B cell (primary cell): ENCODE results near the gene HDAC5. TPM values are rescaled to one million over a fixed set of nuclear protein-coding genes. Genes with fewer than 3 reads are reported as not detected.
"Not testable (repeated sequence)": the region's sequence is repeated elsewhere in the genome, so short reads cannot be mapped to it uniquely, and the experiment has no call there.

Source experiments
- ATAC-seq: fragments of 200-7000 bp; cut with Tn5 transposase; one replicate; pipeline ENCODE4 v1.10.0; 2021; ENCODE audit warnings: low read depth, mild to moderate bottlenecking, moderate number of reproducible peaks, moderate library complexity
- CTCF ChIA-PET: fragments of 350-600 bp; sonication (Branson Sonifier 250); formaldehyde crosslinking; loops from one replicate; lab custom pipeline; 2021; ENCODE audit warnings: antibody characterized with exemption, inconsistent platforms; lab: Charles Lee
- POLR2A ChIA-PET: fragments of 350-600 bp; sonication (Branson Sonifier 250); formaldehyde crosslinking; loops from one replicate; lab custom pipeline; 2021; ENCODE audit warnings: antibody characterized with exemption; lab: Charles Lee
- DNase-seq: peaks from one replicate; pipeline ENCODE4 v3.0.0; 2013
- H2AFZ ChIP-seq: 2 replicates; pipeline ENCODE4 v1.6.1; 2012; ENCODE audit warnings: mild to moderate bottlenecking, low read depth, low read length; ENCODE audit not compliant: insufficient read depth, poor library complexity, severe bottlenecking
- H3K27ac ChIP-seq, 2 donors: 1 replicate in 1 of 2; 2 replicates in 1 of 2; pipeline ENCODE4 v1.5.1; 2012 to 2013; ENCODE audit warnings: low read length in 2 of 2, mild to moderate bottlenecking in 2 of 2, moderate library complexity in 1 of 2
- H3K27me3 ChIP-seq, 4 experiments: fragments of 200-600 bp in 1 of 4; sonication (generic) in 1 of 4; replicated peaks in 1 of 4; 1 replicate in 2 of 4; 2 replicates in 2 of 4; pipeline versions ENCODE4 v1.6.1 to v1.7.0; 2013 to 2016; ENCODE audit warnings: low read length in 3 of 4, mild to moderate bottlenecking in 2 of 4, mixed read lengths in 1 of 4, moderate library complexity in 1 of 4; ENCODE audit not compliant: insufficient read depth in 4 of 4, control insufficient read depth in 3 of 4; ENCODE audit errors: control extremely low read depth in 1 of 4
- H3K36me3 ChIP-seq, 2 experiments: replicated peaks in 1 of 2; 1 replicate in 1 of 2; 2 replicates in 1 of 2; pipeline versions ENCODE4 v1.6.1 to v1.7.1; 2013; ENCODE audit warnings: low read length in 1 of 2; ENCODE audit not compliant: insufficient read depth in 2 of 2, control insufficient read depth in 1 of 2; ENCODE audit errors: control extremely low read depth in 1 of 2, extremely low read depth in 1 of 2
- H3K4me1 ChIP-seq, 2 donors: fragments of 200-600 bp in 1 of 2; sonication (generic) in 1 of 2; 1 replicate in 1 of 2; 2 replicates in 1 of 2; pipeline versions ENCODE4 v1.5.1 to v1.6.1; 2013 to 2017; ENCODE audit warnings: low read length in 2 of 2; ENCODE audit not compliant: control insufficient read depth in 2 of 2, insufficient read depth in 2 of 2
- H3K4me2 ChIP-seq: replicated peaks from 2 replicates; pipeline ENCODE3; 2012; ENCODE audit warnings: mild to moderate bottlenecking, low read depth, low read length; ENCODE audit not compliant: poor library complexity, severe bottlenecking
- H3K4me3 ChIP-seq, 5 experiments: fragments of 200-600 bp in 1 of 5; sonication (generic) in 1 of 5; 1 replicate in 3 of 5; 2 replicates in 2 of 5; pipeline versions ENCODE4 v1.5.1 to v1.7.0; 2011 to 2016; ENCODE audit warnings: low read length in 4 of 5, mild to moderate bottlenecking in 4 of 5, low read depth in 2 of 5, control low read depth in 1 of 5, moderate library complexity in 1 of 5; ENCODE audit not compliant: insufficient read depth in 1 of 5; ENCODE audit errors: control extremely low read depth in 1 of 5, extremely low read depth in 1 of 5
- H3K79me2 ChIP-seq: fragments of 200-600 bp; sonication (generic); one replicate; pipeline ENCODE4 v1.6.0; 2016; ENCODE audit warnings: low read length; ENCODE audit not compliant: control insufficient read depth, insufficient read depth
- H3K9ac ChIP-seq: fragments of 200-600 bp; sonication (generic); 2 replicates; pipeline ENCODE4 v1.6.1; 2017; ENCODE audit warnings: mild to moderate bottlenecking, low read length, moderate library complexity
- H3K9me3 ChIP-seq, 3 donors: one replicate each; pipeline versions ENCODE4 v1.6.1 to v1.7.1; 2013; ENCODE audit warnings: low read length in 2 of 3; ENCODE audit not compliant: control insufficient read depth in 2 of 3, insufficient read depth in 1 of 3; ENCODE audit errors: control extremely low read depth in 1 of 3
- H4K20me1 ChIP-seq: 2 replicates; pipeline ENCODE4 v1.6.0; 2012; ENCODE audit warnings: mild to moderate bottlenecking, low read length; ENCODE audit not compliant: insufficient read depth, control insufficient read depth, poor library complexity, severe bottlenecking
- H3K27ac Mint-ChIP-seq: one replicate; pipeline ENCODE4 v1.8.0; 2021; ENCODE audit warnings: mixed read lengths
- H3K27me3 Mint-ChIP-seq: one replicate; pipeline ENCODE4 v1.8.0; 2021; ENCODE audit warnings: mixed read lengths
- H3K4me1 Mint-ChIP-seq: one replicate; pipeline ENCODE4 v1.8.0; 2021; ENCODE audit warnings: mixed read lengths
- H3K4me3 Mint-ChIP-seq: one replicate; pipeline ENCODE4 v1.8.0; 2021; ENCODE audit warnings: mixed read lengths
- H3K9me3 Mint-ChIP-seq: one replicate; pipeline ENCODE4 v1.8.0; 2022; ENCODE audit warnings: mixed read lengths; ENCODE audit not compliant: insufficient read depth
- EZH2 ChIP-seq: IDR thresholded peaks from 2 replicates; pipeline ENCODE4 v1.6.1; 2012; ENCODE audit warnings: borderline replicate concordance, low read depth, mild to moderate bottlenecking, moderate library complexity, low read length; ENCODE audit not compliant: insufficient read depth, poor library complexity, severe bottlenecking
- WGBS: methylation state at CpG from one replicate; pipeline ENCODE4 v1.1.5; 2013; ENCODE audit warnings: missing lambda C conversion rate; ENCODE audit not compliant: insufficient coverage; 5-methylcytosine and 5-hydroxymethylcytosine counted together
- intact Hi-C: fragments of 100-400 bp; cut with micrococcal nuclease; formaldehyde crosslinking; loops from one replicate; pipeline ENCODE4 v1.10.0; 2022
- polyA plus RNA-seq: library from polyadenylated mRNA; depleted of rRNA; stranded (reverse); fragments of >200 nt; gene quantifications from 2 replicates; pipeline ENCODE4 v1.2.3, GENCODE V29; 2012
- total RNA-seq, 2 donors: library from RNA; stranded (reverse); fragments of 120-200 nt in 1 of 2; gene quantifications; 1 replicate in 1 of 2; 2 replicates in 1 of 2; pipeline versions ENCODE4 v1.2.3 to v1.2.4, GENCODE V29; 2013 to 2022

Gene HDAC5
- total and polyA plus RNA-seq, 2 donors (not counting 1 experiment from before 2014, with no cell fraction given) = 99.8 to 104 TPM

- H3K4me1 Mint-ChIP-seq, H3K27ac ChIP-seq, H3K27ac Mint-ChIP-seq, CTCF ChIA-PET, H3K27me3 Mint-ChIP-seq, H3K4me1 ChIP-seq, H3K27me3 ChIP-seq, H2AFZ ChIP-seq, ATAC-seq, H3K4me3 Mint-ChIP-seq, H3K9me3 ChIP-seq, H3K4me2 ChIP-seq, DNase-seq, H3K9ac ChIP-seq, H3K9me3 Mint-ChIP-seq, intact Hi-C loops, H3K4me3 ChIP-seq: not testable (repeated sequence)
- H4K20me1 ChIP-seq = peaks cover 29% of the 10 kb centered on the region
- H3K79me2 ChIP-seq = peaks cover 40% of the 10 kb centered on the region
- POLR2A ChIA-PET = interaction anchor here (0.5 kb wide), 1 partner anchor 23 kb away, joined by 4 read pairs; no protein-coding TSS in a partner anchor
- H3K36me3 ChIP-seq = peaks cover 0 to 30% of the 10 kb centered on the region in 2 experiments
- WGBS = 98% methylated on average over 6 of the region's 7 CpGs
Measured at GRCh38 chr17:44046893-44047292, 76.5 kb downstream of the HDAC5 start.

GRCh38 chr17:44045486-44045885 is 78.0 kb downstream of the HDAC5 start:
- POLR2A ChIA-PET = no interaction called here
- H3K27me3 ChIP-seq = no peaks in the 10 kb centered on the region
- H3K4me1 ChIP-seq = no peaks in the 10 kb centered on the region
- H3K9me3 ChIP-seq = peaks cover 0 to 6% (median 0%) of the 10 kb centered on the region in 3 donors
- no peak for ATAC-seq
- peaks cover 0 to 23% of the 10 kb centered on the region in 2 experiments for H3K36me3 ChIP-seq
- Mint-ChIP-seq H3K4me1 (peaks cover 6% of the 10 kb centered on the region), H3K4me3 (no peak overlapping the region), H3K9me3 (no peaks in the 10 kb centered on the region), H3K27ac (no peak overlapping the region), H3K27me3 (no peaks in the 10 kb centered on the region)
- H3K9ac ChIP-seq = no peak overlapping the region
- H3K4me2 ChIP-seq = no peak overlapping the region
- CTCF ChIA-PET = interaction anchor here (0.7 to 8.4 kb wide), 3 partner anchors 41 to 100 kb away, joined by 3 to 180 read pairs (median 4); partner anchors contain the start of gene PPY
- DNase-seq = no peak
- TF ChIP-seq EZH2 = no peak
- WGBS = 100% methylated on average over 2 of the region's 4 CpGs
- no peak overlapping the region for H2AFZ ChIP-seq
- no peak overlapping the region for H3K4me3 ChIP-seq
- H4K20me1 ChIP-seq = peaks cover 31% of the 10 kb centered on the region
- intact Hi-C loops = no loop called here
- H3K79me2 ChIP-seq = peaks cover 38% of the 10 kb centered on the region
- H3K27ac ChIP-seq = no peak overlapping the region
